Measurements from ENCODE around the gene CIC. TPM values are rescaled to one million over a fixed set of nuclear protein-coding genes. Genes with fewer than 3 reads are reported as not detected.

The CIC gene
- total RNA-seq, 2 experiments from 2014 or later = 114 to 119 TPM

DNA sequence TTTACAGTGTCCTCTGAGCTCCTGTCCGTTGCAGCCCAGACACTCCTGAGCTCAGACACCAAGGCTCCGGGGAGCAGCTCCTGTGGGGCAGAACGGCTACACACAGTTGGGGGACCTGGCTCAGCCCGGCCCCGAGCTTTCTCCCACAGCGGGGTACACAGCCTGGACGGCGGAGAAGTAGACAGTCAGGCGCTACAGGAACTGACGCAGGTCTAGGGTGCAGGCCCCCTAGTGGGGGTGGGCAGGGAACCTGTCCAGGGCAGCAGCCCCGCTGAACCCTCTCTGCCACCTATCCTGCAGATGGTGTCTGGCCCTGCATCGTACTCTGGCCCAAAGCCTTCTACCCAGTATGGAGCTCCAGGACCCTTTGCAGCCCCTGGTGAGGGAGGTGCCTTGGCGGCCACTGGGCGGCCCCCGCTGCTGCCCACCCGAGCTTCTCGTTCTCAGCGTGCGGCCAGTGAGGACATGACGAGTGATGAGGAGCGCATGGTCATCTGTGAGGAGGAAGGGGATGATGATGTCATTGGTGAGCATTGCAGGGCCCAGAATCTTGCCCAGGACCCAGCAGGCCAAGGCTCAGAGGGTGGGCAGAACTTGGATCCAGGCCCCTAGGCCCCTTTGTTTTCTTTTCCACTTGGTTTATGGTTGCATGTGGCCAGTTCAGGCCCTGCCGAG, 20.0 kb downstream of the CIC start:
- Mint-ChIP-seq H3K27ac (no peak overlapping the region), H3K27me3 (no peaks in the 10 kb centered on the region), H3K36me3 (ENCODE audit: low read depth) (peaks cover 69% of the 10 kb centered on the region), H3K9me3 (no peaks in the 10 kb centered on the region), H3K4me1 (ENCODE audit: low read depth) (peaks cover 24% of the 10 kb centered on the region), H3K4me3 (no peak overlapping the region)
- POLR2A ChIA-PET = no interaction called here
- Histone ChIP-seq H3K9me3 (ENCODE audit: control insufficient read depth in 1 of 2, insufficient read depth in 1 of 2, low read length in 2 of 2) (no peaks in the 10 kb centered on the region), H3K36me3 (ENCODE audit: insufficient read depth, low read length) (peaks cover 71% of the 10 kb centered on the region), H3K4me1 (ENCODE audit: insufficient read depth, low read length) (peaks cover 42% of the 10 kb centered on the region), H3K27ac (ENCODE audit: low read depth in 1 of 2, low read length in 2 of 2) (no peak overlapping the region), H3K27me3 (ENCODE audit: control insufficient read depth in 1 of 2, insufficient read depth in 2 of 2, low read length in 2 of 2) (no peaks in the 10 kb centered on the region), H3K4me3 (ENCODE audit: low read length) (no peak overlapping the region)
- intact Hi-C loops (cut with DNase I, micrococcal nuclease) = loop anchor here in 1 of 2 experiments (10.0 kb wide), 1 partner anchor 136 kb away; the partner anchor contains the start of gene LIPE
- peak in 1 of 14 experiments; percentile 34 for DNase-seq
- ATAC-seq (ENCODE audit: poor library complexity) = no peak
- TF ChIP-seq, protein P1, sequence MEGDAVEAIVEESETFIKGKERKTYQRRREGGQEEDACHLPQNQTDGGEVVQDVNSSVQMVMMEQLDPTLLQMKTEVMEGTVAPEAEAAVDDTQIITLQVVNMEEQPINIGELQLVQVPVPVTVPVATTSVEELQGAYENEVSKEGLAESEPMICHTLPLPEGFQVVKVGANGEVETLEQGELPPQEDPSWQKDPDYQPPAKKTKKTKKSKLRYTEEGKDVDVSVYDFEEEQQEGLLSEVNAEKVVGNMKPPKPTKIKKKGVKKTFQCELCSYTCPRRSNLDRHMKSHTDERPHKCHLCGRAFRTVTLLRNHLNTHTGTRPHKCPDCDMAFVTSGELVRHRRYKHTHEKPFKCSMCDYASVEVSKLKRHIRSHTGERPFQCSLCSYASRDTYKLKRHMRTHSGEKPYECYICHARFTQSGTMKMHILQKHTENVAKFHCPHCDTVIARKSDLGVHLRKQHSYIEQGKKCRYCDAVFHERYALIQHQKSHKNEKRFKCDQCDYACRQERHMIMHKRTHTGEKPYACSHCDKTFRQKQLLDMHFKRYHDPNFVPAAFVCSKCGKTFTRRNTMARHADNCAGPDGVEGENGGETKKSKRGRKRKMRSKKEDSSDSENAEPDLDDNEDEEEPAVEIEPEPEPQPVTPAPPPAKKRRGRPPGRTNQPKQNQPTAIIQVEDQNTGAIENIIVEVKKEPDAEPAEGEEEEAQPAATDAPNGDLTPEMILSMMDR (IDR thresholded peaks at IDR 0.05) = no peak
- CTCF ChIA-PET = interaction anchor here (0.5 to 1.2 kb wide), 2 partner anchors 112 to 958 kb away, joined by 3 read pairs; no protein-coding TSS in a partner anchor

GRCh38 chr19:42289556-42290041, 20.5 kb downstream of the CIC start:
- DNase-seq (peak in 1 of 14 experiments; percentile 23), ATAC-seq (ENCODE audit: poor library complexity) (no peak)
- Histone ChIP-seq H3K9me3 (ENCODE audit: control insufficient read depth in 1 of 2, insufficient read depth in 1 of 2, low read length in 2 of 2) (no peaks in the 10 kb centered on the region), H3K4me3 (ENCODE audit: low read length) (no peak overlapping the region), H3K27me3 (ENCODE audit: control insufficient read depth in 1 of 2, insufficient read depth in 2 of 2, low read length in 2 of 2) (no peaks in the 10 kb centered on the region), H3K27ac (ENCODE audit: low read depth in 1 of 2, low read length in 2 of 2) (no peak overlapping the region), H3K36me3 (ENCODE audit: insufficient read depth, low read length) (peaks cover 77% of the 10 kb centered on the region), H3K4me1 (ENCODE audit: insufficient read depth, low read length) (peaks cover 40% of the 10 kb centered on the region)
- H3K4me3 Mint-ChIP-seq = no peak overlapping the region
- no peaks in the 10 kb centered on the region for H3K9me3 Mint-ChIP-seq
- CTCF ChIA-PET = interaction anchor here (1.2 kb wide), 1 partner anchor 113 kb away, joined by 3 read pairs; no protein-coding TSS in a partner anchor
- peaks cover 23% of the 10 kb centered on the region for H3K4me1 Mint-ChIP-seq (ENCODE audit: low read depth)
- intact Hi-C loops (cut with DNase I, micrococcal nuclease) = loop anchor here in 1 of 2 experiments (10.0 kb wide), 1 partner anchor 135 kb away; the partner anchor contains the start of gene LIPE
- TF ChIP-seq, protein P1 (IDR thresholded peaks at IDR 0.05) = no peak
- peaks cover 74% of the 10 kb centered on the region for H3K36me3 Mint-ChIP-seq (ENCODE audit: low read depth)
- H3K27me3 Mint-ChIP-seq = no peaks in the 10 kb centered on the region
- no peak overlapping the region for H3K27ac Mint-ChIP-seq
- POLR2A ChIA-PET = no interaction called here

DNA sequence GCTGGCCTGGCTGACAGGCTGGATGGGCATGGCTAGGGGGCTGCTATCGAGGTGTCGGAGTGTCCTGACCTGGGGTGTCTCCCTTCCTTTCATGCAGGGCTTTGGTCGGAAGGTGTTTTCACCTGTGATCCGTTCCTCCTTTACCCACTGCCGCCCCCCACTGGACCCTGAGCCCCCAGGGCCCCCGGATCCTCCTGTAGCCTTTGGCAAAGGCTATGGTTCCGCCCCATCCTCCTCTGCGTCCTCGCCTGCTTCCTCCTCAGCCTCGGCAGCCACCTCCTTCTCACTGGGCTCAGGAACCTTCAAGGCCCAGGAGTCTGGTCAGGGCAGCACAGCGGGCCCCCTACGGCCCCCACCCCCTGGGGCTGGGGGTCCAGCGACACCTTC, 21.1 kb downstream of the CIC start:
- Mint-ChIP-seq H3K27me3 (no peaks in the 10 kb centered on the region), H3K36me3 (ENCODE audit: low read depth) (peaks cover 70% of the 10 kb centered on the region), H3K9me3 (no peaks in the 10 kb centered on the region), H3K27ac (no peak overlapping the region), H3K4me3 (no peak overlapping the region), H3K4me1 (ENCODE audit: low read depth) (peaks cover 18% of the 10 kb centered on the region)
- no peaks in the 10 kb centered on the region for H3K27me3 ChIP-seq (ENCODE audit: control insufficient read depth in 1 of 2, insufficient read depth in 2 of 2, low read length in 2 of 2)
- H3K27ac ChIP-seq (ENCODE audit: low read depth in 1 of 2, low read length in 2 of 2) = no peak overlapping the region
- H3K9me3 ChIP-seq (ENCODE audit: control insufficient read depth in 1 of 2, insufficient read depth in 1 of 2, low read length in 2 of 2) = no peaks in the 10 kb centered on the region
- H3K4me3 ChIP-seq (ENCODE audit: low read length) = no peak overlapping the region
- CTCF ChIA-PET = interaction anchor here (0.7 to 1.2 kb wide), 2 partner anchors 19 to 158 kb away, joined by 3 read pairs; partner anchors contain the start of gene POU2F2
- H3K4me1 ChIP-seq (ENCODE audit: insufficient read depth, low read length) = peaks cover 35% of the 10 kb centered on the region
- intact Hi-C loops (cut with DNase I, micrococcal nuclease) = no loop called here
- TF ChIP-seq, protein P1 (IDR thresholded peaks at IDR 0.05) = no peak
- peaks cover 78% of the 10 kb centered on the region for H3K36me3 ChIP-seq (ENCODE audit: insufficient read depth, low read length)
- POLR2A ChIA-PET = no interaction called here
- DNase-seq (peak in 1 of 14 experiments; percentile 29), ATAC-seq (ENCODE audit: poor library complexity) (no peak)

Data from CD4-positive, alpha-beta T cell (primary cell).